Ascending aorta (tissue), 2 donors: Measurements from ENCODE around the gene TNFRSF25. TPM values are rescaled to one million over a fixed set of nuclear protein-coding genes. Genes with fewer than 3 reads are reported as not detected.
"Not testable (repeated sequence)": the region's sequence is repeated elsewhere in the genome, so short reads cannot be mapped to it uniquely, and the experiment has no call there.

Source experiments
- DNase-seq, 2 donors: peaks; one replicate each; pipeline ENCODE4 v3.0.0-alpha.2; 2019; ENCODE audit warnings: low spot score in 2 of 2
- H3K27ac ChIP-seq, 2 donors: fragments of 200-600 bp; sonication (generic); one replicate each; pipeline ENCODE4 v1.5.1; 2016 to 2017; ENCODE audit warnings: mild to moderate bottlenecking in 1 of 2
- H3K27me3 ChIP-seq: fragments of 200-600 bp; sonication (generic); one replicate; pipeline ENCODE4 v1.5.1; 2017
- H3K36me3 ChIP-seq, 2 donors: fragments of 200-600 bp; sonication (generic); one replicate each; pipeline ENCODE4 v1.5.1; 2016
- H3K4me1 ChIP-seq, 2 donors: fragments of 200-600 bp; sonication (generic); one replicate each; pipeline ENCODE4 v1.5.1; 2016 to 2017; ENCODE audit warnings: mild to moderate bottlenecking in 1 of 2
- H3K4me3 ChIP-seq, 2 donors: fragments of 200-600 bp; sonication (generic); one replicate each; pipeline ENCODE4 v1.5.1; 2016 to 2017; ENCODE audit warnings: mild to moderate bottlenecking in 1 of 2
- H3K9me3 ChIP-seq, 2 donors: fragments of 200-600 bp; sonication (generic); one replicate each; pipeline ENCODE4 v1.5.1; 2016
- intact Hi-C: fragments of 100-400 bp; cut with DNase I; formaldehyde crosslinking; loops from one replicate; pipeline ENCODE4 v1.15.1; 2023
- total RNA-seq: library from RNA; depleted of rRNA; stranded (reverse); fragments of >200 nt; gene quantifications from one replicate; pipeline ENCODE4 v1.1.0, GENCODE V29; 2016
- TF ChIP-seq, protein P1 (sequence below), 3 experiments: fragments of 200-600 bp in 2 of 3; fragments of 450-650 bp in 1 of 3; sonication (generic) in 2 of 3; IDR thresholded peaks; one replicate each; pipeline ENCODE4 v1.5.1; 2016 to 2019; ENCODE audit warnings: antibody characterized with exemption in 3 of 3, mild to moderate bottlenecking in 1 of 3, moderate library complexity in 1 of 3

The TNFRSF25 gene
- total RNA-seq, 1 donor from 2014 or later, result 18.0 TPM

DNA sequence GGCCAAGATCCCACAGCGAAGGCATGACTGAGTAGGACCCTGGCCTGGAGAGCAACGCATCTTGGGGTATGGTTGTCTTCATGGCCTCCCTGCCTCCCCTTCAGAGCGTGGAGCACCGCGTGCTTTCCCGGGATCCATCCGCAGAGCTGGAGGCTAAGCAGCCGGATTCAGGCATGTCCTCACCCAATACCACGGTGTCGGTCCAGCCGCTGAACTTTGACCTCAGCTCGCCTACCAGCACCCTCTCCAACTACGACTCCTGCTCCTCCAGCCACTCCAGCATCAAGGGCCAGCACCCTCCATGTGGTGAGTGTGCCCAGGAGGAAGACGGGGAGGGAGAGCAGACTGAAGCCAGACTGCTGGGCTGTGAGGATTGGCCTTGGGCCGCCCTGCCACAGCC, 21.6 kb downstream of the TNFRSF25 start:
- Histone ChIP-seq H3K36me3 (no peaks in the 10 kb centered on the region), H3K27ac (no peak overlapping the region), H3K4me1 (peaks cover 0 to 3% of the 10 kb centered on the region in 2 donors), H3K9me3 (no peaks in the 10 kb centered on the region), H3K4me3 (no peak overlapping the region), H3K27me3 (peaks cover 22% of the 10 kb centered on the region)
- TF ChIP-seq, protein P1, sequence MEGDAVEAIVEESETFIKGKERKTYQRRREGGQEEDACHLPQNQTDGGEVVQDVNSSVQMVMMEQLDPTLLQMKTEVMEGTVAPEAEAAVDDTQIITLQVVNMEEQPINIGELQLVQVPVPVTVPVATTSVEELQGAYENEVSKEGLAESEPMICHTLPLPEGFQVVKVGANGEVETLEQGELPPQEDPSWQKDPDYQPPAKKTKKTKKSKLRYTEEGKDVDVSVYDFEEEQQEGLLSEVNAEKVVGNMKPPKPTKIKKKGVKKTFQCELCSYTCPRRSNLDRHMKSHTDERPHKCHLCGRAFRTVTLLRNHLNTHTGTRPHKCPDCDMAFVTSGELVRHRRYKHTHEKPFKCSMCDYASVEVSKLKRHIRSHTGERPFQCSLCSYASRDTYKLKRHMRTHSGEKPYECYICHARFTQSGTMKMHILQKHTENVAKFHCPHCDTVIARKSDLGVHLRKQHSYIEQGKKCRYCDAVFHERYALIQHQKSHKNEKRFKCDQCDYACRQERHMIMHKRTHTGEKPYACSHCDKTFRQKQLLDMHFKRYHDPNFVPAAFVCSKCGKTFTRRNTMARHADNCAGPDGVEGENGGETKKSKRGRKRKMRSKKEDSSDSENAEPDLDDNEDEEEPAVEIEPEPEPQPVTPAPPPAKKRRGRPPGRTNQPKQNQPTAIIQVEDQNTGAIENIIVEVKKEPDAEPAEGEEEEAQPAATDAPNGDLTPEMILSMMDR (IDR thresholded peaks at IDR 0.05), result no peak
- intact Hi-C loops, result no loop called here
- DNase-seq, result no peak

GRCh38 chr1:6443339-6444115, 22.4 kb downstream of the TNFRSF25 start:
- Histone ChIP-seq H3K36me3 (no peaks in the 10 kb centered on the region), H3K27me3 (peaks cover 16% of the 10 kb centered on the region), H3K4me3 (no peak overlapping the region), H3K4me1 (peaks cover 0 to 3% of the 10 kb centered on the region in 2 donors), H3K27ac (no peak overlapping the region), H3K9me3 (no peaks in the 10 kb centered on the region)
- TF ChIP-seq, protein P1 (IDR thresholded peaks at IDR 0.05), result no peak
- intact Hi-C loops, result no loop called here
- DNase-seq, result no peak

DNA sequence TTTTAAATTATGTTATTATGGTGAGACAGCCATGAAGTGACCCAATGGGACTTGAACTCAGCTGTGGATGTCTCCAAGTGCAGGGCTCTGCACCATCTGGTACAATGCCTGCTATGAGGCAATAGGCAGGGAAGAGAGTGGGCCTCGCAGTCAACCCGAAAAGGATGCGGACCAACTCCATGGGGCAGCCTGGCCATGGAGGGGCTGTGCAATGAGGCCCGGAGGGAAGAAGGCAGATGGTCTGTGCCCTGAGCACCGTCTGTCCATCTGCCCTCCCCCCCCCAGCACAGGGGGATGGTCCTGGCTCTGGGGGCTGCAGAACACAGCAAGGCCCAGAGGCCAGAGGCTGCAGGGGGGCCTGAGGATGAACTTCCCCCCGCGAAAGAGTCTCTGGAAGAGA, 24.4 kb downstream of the TNFRSF25 start:
- no peaks in the 10 kb centered on the region for H3K9me3 ChIP-seq
- intact Hi-C loops, result no loop called here
- no peaks in the 10 kb centered on the region for H3K4me1 ChIP-seq
- no peak overlapping the region for H3K27ac ChIP-seq
- H3K4me3 ChIP-seq, result no peak overlapping the region
- TF ChIP-seq, protein P1 (IDR thresholded peaks at IDR 0.05), result no peak
- no peak for DNase-seq
- H3K27me3 ChIP-seq, result peaks cover 9% of the 10 kb centered on the region
- no peaks in the 10 kb centered on the region for H3K36me3 ChIP-seq

GRCh38 chr1:6440198-6441126, 25.5 kb downstream of the TNFRSF25 start:
- peaks cover 9% of the 10 kb centered on the region for H3K27me3 ChIP-seq
- H3K9me3 ChIP-seq, result no peaks in the 10 kb centered on the region
- H3K4me1 ChIP-seq, result no peaks in the 10 kb centered on the region
- H3K27ac ChIP-seq, result no peak overlapping the region
- TF ChIP-seq, protein P1 (IDR thresholded peaks at IDR 0.05), result peak in 1 of 3 experiments; percentile 15
- intact Hi-C loops, result no loop called here
- no peaks in the 10 kb centered on the region for H3K36me3 ChIP-seq
- no peak for DNase-seq
- peak overlapping the region; percentile 30 to 42 for H3K4me3 ChIP-seq

DNA sequence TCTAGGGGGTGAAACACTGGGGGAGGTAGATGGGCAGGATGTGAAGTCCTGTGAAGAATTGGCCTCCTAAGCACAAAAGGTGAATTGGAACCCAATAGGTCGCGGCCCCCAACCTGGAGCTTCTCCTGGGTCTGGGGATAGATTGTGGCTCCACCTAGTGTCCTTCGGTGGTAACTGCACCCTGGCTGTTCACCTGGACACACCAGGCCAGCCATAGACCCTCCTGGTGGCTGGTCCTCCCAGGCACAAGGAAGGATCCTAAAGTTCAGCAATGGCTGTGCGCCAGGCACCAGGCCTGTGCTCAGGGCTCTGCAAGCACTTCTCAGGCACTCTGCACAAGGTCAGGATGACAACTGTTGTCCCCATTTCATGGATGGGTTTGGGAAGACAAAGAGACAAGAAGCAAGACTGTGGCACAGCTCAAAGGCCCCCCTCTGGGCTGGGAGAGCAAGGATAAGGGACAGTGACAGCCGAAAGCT, 27.9 kb downstream of the TNFRSF25 start:
- peak in 1 of 2 donors; percentile 73 for DNase-seq

DNA sequence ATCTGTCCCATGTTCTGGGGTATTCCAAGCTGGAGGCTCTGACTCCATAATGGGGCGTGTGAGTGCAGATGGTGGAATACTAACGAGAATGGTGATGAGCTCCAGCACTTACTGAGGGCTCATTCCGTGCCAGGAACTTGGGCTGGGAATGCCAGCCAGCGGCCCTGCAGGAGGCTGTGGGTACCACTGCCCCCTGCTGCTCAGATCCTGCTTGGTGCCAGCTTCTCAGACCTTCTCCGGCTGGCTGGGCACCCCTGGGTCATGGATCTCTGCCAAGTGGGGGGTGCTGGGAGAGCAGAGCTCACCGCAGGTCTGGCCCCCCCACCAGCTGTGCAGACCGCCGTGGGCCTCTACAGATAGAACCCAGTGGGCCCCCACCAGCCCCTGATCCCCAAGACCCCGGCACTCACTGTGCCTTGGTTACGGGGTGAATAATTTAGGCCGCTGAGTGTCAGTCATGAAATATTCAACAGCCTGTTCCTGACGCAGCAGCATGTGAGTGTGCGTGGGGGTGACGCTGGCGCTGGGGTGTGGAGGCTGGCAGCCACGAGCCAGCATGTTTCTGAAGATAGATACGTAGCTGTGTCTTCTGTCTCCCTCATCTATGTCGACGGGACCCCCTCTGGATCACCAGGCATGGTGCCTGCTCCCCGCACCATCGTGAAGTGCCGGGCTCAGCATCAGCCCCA, 28.8 kb downstream of the TNFRSF25 start:
- H3K4me1 ChIP-seq, intact Hi-C loops, H3K4me3 ChIP-seq, DNase-seq, H3K27ac ChIP-seq, H3K9me3 ChIP-seq, H3K36me3 ChIP-seq, H3K27me3 ChIP-seq: not testable (repeated sequence)

More for the DNA sequence above, 27.9 kb downstream of the TNFRSF25 start:
- no peak overlapping the region for H3K4me3 ChIP-seq
- no peaks in the 10 kb centered on the region for H3K4me1 ChIP-seq
- no peak overlapping the region for H3K27ac ChIP-seq
- intact Hi-C loops, result loop anchor here (1.0 kb wide), 2 partner anchors 75 to 192 kb away; no protein-coding TSS in a partner anchor
- no peaks in the 10 kb centered on the region for H3K36me3 ChIP-seq
- TF ChIP-seq, protein P1 (IDR thresholded peaks at IDR 0.05), result peak; percentile 83 to 98 (median 95)
- H3K9me3 ChIP-seq, result no peaks in the 10 kb centered on the region
- H3K27me3 ChIP-seq, result peaks cover 9% of the 10 kb centered on the region

- H3K36me3 ChIP-seq, H3K9me3 ChIP-seq, H3K27ac ChIP-seq, H3K4me3 ChIP-seq, DNase-seq, H3K4me1 ChIP-seq, intact Hi-C loops, H3K27me3 ChIP-seq: not testable (repeated sequence)
Observed at GRCh38 chr1:6436277-6436676, 29.7 kb downstream of the TNFRSF25 start.
